Ishikawa (cell line): ENCODE measurements around the gene BEGAIN.

Experiments used
- CEBPB ChIP-seq: IDR thresholded peaks from 2 replicates; pipeline ENCODE4 v1.6.1; 2012
- CREB1 ChIP-seq: IDR thresholded peaks from 2 replicates; pipeline ENCODE4 v1.6.1; 2012; ENCODE audit warnings: low read depth
- EGR1 ChIP-seq: IDR thresholded peaks from 2 replicates; pipeline ENCODE4 v1.6.1; 2012
- EP300 ChIP-seq: IDR thresholded peaks from 2 replicates; pipeline ENCODE4 v1.6.1; 2012; ENCODE audit warnings: borderline replicate concordance
- FOXM1 ChIP-seq: IDR thresholded peaks from 2 replicates; pipeline ENCODE4 v1.6.1; 2012; ENCODE audit warnings: low read depth, borderline replicate concordance
- NFIC ChIP-seq: IDR thresholded peaks from 2 replicates; pipeline ENCODE4 v1.6.1; 2012
- RAD21 ChIP-seq: IDR thresholded peaks from 2 replicates; pipeline ENCODE4 v1.6.1; 2012; ENCODE audit warnings: low read depth
- TAF1 ChIP-seq: IDR thresholded peaks from 2 replicates; pipeline ENCODE4 v1.6.1; 2012; ENCODE audit warnings: low read depth, mild to moderate bottlenecking
- TCF12 ChIP-seq: IDR thresholded peaks from 2 replicates; pipeline ENCODE4 v1.6.1; 2012; ENCODE audit warnings: low read depth
- TEAD4 ChIP-seq: IDR thresholded peaks from 2 replicates; pipeline ENCODE4 v1.6.1; 2012
- YY1 ChIP-seq: IDR thresholded peaks from 2 replicates; pipeline ENCODE4 v1.6.1; 2012; ENCODE audit warnings: low read depth
- ZBTB7A ChIP-seq: IDR thresholded peaks from 2 replicates; pipeline ENCODE4 v1.6.1; 2012; ENCODE audit warnings: low read depth
- TF ChIP-seq, protein P1 (sequence below): IDR thresholded peaks from 2 replicates; pipeline ENCODE4 v1.6.1; 2012
- TF ChIP-seq, protein P2 (sequence below): IDR thresholded peaks from 2 replicates; pipeline ENCODE4 v1.6.1; 2012
- TF ChIP-seq, protein P3 (sequence below): IDR thresholded peaks from 2 replicates; pipeline ENCODE4 v1.6.1; 2012; ENCODE audit warnings: low read depth, mild to moderate bottlenecking

Gene BEGAIN

DNA sequence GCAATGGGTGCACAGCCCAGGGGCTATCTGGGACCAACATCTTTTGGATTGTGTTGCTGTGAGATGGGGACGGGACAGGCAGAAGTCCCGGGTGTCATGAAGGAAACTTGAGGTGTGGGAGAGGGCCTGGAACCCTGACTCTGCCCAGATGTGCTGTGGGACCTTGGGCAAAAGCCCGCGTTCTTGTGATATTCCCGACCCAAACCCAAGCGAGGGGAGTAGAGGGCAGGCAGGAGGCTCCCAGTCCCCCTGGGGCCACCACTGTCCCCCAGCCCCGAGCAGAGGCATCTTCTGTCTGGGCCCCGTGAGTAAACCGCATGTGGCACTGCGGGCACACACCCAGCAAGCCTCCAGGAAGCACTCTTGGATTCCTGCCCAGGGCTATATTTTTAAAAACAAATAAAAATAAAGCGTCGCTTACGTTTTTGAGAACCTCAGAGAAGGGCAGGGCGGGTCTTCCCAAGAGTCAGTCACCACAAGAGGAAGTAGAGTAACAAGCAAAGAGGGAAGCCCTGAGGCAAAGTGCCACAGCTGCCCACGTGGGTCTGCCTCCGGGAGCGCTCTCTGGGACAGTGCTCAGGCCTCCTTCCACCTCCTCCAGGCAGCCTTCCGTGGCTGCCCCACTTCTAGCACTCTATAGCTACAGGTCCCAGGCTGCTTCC lies 39.5 kb downstream of the BEGAIN start:
- TF ChIP-seq EGR1 (no peak), ZBTB7A (no peak), YY1 (no peak), TAF1 (no peak), RAD21 (no peak), CREB1 (no peak), TEAD4 (no peak), NFIC (no peak), FOXM1 (no peak), CEBPB (no peak), EP300 (no peak), TCF12 (no peak)
- TF ChIP-seq, protein P1, sequence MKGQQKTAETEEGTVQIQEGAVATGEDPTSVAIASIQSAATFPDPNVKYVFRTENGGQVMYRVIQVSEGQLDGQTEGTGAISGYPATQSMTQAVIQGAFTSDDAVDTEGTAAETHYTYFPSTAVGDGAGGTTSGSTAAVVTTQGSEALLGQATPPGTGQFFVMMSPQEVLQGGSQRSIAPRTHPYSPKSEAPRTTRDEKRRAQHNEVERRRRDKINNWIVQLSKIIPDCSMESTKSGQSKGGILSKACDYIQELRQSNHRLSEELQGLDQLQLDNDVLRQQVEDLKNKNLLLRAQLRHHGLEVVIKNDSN = no peak
- TF ChIP-seq, protein P2, sequence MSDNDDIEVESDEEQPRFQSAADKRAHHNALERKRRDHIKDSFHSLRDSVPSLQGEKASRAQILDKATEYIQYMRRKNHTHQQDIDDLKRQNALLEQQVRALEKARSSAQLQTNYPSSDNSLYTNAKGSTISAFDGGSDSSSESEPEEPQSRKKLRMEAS = no peak
- TF ChIP-seq, protein P3, sequence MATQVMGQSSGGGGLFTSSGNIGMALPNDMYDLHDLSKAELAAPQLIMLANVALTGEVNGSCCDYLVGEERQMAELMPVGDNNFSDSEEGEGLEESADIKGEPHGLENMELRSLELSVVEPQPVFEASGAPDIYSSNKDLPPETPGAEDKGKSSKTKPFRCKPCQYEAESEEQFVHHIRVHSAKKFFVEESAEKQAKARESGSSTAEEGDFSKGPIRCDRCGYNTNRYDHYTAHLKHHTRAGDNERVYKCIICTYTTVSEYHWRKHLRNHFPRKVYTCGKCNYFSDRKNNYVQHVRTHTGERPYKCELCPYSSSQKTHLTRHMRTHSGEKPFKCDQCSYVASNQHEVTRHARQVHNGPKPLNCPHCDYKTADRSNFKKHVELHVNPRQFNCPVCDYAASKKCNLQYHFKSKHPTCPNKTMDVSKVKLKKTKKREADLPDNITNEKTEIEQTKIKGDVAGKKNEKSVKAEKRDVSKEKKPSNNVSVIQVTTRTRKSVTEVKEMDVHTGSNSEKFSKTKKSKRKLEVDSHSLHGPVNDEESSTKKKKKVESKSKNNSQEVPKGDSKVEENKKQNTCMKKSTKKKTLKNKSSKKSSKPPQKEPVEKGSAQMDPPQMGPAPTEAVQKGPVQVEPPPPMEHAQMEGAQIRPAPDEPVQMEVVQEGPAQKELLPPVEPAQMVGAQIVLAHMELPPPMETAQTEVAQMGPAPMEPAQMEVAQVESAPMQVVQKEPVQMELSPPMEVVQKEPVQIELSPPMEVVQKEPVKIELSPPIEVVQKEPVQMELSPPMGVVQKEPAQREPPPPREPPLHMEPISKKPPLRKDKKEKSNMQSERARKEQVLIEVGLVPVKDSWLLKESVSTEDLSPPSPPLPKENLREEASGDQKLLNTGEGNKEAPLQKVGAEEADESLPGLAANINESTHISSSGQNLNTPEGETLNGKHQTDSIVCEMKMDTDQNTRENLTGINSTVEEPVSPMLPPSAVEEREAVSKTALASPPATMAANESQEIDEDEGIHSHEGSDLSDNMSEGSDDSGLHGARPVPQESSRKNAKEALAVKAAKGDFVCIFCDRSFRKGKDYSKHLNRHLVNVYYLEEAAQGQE = no peak

DNA sequence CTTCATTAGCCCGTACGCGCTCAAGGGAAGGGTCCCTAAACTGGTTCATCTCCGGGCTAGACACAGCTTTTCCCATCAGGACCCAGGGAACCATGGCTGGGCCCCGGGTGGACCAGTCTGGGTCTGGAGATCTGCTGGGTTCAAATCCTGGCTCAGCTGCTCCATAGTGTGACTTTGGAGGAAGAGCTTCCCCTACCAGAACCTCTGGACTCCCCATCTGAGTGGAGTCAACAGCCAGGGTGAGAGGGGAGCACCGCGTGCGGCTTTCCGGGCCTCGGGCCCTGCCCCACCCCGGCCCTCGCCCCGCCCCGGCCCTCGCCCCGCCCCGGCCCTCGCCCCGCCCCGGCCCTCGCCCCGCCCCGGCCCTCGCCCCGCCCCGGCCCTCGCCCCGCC lies 41.2 kb downstream of the BEGAIN start:
- no peak for TF ChIP-seq TEAD4
- TF ChIP-seq YY1 = no peak
- no peak for TF ChIP-seq CEBPB
- no peak for TF ChIP-seq ZBTB7A
- no peak for TF ChIP-seq NFIC
- TF ChIP-seq, protein P1 = no peak
- no peak for TF ChIP-seq CREB1
- TF ChIP-seq, protein P2 = no peak
- TF ChIP-seq, protein P3 = no peak
- no peak for TF ChIP-seq EGR1
- no peak for TF ChIP-seq FOXM1
- TF ChIP-seq TCF12 = no peak
- TF ChIP-seq RAD21 = no peak
- no peak for TF ChIP-seq EP300
- no peak for TF ChIP-seq TAF1

DNA sequence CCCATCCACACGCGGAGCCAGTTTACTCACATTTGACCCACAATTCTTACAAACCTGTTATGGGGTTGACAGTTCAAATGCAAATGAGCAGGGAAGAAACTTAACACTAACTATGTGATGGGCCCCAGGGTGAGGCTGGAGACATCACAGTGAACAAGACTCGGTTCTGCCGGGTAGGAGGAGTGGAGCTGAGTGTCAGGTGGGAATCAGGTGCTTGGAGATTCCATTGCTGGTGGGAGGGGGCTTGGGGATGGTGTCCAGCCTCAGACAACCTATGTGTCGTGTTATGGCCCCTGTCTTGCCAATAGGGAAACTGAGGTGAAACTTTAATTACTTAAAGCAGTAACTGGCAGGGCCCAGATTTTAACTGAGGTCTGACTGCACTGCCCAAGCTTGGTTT lies 41.9 kb downstream of the BEGAIN start:
- TF ChIP-seq EGR1 = no peak
- TF ChIP-seq FOXM1 = no peak
- TF ChIP-seq, protein P3 = no peak
- no peak for TF ChIP-seq ZBTB7A
- TF ChIP-seq, protein P1 = no peak
- TF ChIP-seq, protein P2 = no peak
- no peak for TF ChIP-seq TAF1
- TF ChIP-seq CEBPB = no peak
- no peak for TF ChIP-seq EP300
- no peak for TF ChIP-seq TCF12
- no peak for TF ChIP-seq CREB1
- no peak for TF ChIP-seq TEAD4
- TF ChIP-seq NFIC = no peak
- no peak for TF ChIP-seq RAD21
- no peak for TF ChIP-seq YY1
